HG03064 (cell line): ENCODE results near the gene TP53I3.
"Not testable (repeated sequence)": the region's sequence is repeated elsewhere in the genome, so short reads cannot be mapped to it uniquely, and the experiment has no call there.

Experiments
- ATAC-seq: cut with Tn5 transposase; IDR thresholded peaks from one replicate; pipeline ENCODE4 v1.9.1; 2021; ENCODE audit warnings: low read depth; ENCODE audit not compliant: unreplicated experiment

Gene TP53I3

DNA sequence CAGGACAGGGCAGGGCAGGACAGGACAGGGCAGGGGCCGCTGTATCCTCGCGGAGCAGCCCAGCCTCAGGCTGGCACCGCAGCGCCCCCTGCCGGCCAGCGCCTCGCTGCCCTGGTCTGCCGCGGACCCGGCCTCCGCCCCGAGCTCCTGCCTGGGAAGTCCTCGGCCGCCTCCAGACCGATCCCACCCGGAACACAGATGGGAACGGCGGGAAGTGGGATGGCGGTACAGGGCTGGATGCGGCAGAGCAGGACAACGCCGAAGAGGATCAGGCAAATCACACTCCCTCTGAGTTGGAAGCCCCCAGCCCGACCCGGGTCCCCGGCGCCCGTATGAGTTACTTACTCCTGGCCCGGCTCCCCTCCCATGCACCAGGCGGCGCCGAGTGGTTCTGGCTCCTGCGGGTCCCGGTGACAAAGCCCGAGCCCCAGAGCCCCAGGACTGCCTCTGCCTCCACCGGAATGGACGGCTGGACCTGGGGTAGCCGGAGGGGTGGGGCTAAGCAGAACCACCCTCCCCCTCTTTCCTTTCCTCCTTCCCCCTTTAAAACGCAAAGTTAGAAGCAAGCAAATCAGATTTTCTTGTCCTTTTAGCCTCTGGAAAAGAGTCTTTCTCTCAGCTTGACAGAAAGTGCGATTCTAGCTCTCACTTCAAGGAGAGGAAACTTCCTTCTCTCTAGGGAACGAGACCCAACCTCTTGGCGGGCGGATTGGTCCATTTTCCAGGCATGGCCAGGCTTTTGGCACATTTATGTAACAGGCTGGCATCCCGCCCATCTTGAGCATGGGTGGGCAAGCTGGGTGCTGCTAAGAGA, at the start of gene TP53I3:
Gene TP53I3 (minus strand): TSS at position 449 of the 814 bp plus-strand sequence. CDS start 508 bp downstream, outside the sequence.
- peak; percentile 76 for ATAC-seq

DNA sequence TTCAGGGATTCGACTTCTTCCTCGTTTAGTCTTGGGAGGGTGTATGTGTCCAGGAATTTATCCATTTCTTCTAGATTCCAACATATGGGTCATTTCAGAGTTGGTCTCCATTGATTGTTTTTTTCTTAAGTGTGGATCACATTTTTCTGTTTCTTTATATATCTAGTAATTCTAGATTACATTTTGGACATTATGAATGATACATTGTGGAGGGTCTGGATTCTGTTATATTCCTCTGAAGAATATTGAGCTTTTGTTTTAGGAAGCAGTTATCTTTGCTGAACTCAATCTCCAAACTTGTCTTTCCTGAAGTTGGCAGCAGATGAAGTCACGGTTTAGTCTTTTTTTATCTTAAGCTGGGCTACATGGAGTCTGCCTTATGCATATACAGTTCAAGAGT, 47.9 kb upstream of the TP53I3 start:
- ATAC-seq, result no peak

DNA sequence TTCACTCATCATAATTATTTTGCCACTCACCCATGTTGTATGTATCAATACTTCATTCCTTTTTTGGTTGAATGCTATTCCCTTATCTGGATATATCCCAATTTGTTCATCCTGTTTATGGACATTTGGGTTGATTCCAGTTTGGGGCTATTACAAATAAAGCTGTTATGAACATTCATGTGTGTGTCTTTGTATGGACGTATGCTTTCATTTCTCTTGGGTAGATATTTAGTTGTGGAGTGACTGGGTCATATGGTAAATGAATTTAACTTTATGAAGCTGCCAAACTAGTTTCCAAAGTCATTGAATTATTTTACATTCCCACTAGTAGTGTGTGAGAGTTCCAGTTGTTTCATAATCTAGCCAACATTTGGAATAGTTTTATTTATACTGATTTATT, 41.3 kb upstream of the TP53I3 start:
- ATAC-seq, result no peak

DNA sequence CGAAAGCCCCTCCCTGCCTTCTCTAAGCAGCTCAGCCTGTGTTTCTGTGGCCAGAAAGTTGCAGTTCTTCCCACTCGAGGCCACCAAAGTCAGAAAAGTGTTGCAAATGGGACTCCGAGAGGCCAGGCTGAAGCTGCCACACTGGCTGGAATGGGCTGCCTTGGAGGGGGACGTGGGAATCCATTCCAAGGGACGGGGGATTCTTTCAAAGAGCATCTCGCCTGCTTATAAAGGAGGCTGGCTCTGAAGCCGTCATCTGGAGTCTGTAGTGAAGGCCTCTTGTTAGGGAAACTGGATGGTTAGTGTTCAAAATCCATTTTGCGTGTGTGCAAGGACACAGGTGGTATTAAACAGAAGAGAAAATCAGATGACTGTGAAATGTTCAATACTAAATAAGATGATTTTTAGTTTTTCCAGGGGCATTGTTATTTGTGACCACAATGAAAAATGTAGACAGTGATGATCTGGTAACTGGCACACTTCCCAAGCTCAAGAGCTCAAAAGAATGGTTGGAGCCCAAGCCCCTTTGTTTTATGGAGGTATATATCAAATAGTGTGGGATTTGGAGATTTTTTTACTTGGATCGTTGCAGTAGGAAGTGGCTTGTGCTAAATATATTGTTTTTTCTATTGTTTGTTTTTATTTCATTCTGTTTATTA, 39.4 kb upstream of the TP53I3 start:
- peak; percentile 19 for ATAC-seq

- peak; percentile 90 for ATAC-seq
Measured at GRCh38 chr2:24123195-24123921, 38.7 kb upstream of the TP53I3 start, which contains the start of the genes FAM228B and PFN4. TSS of gene FAM228B (plus strand) at chr2:24123469. CDS start at chr2:24124362, 893 bp downstream. TSS of gene PFN4 (minus strand) at chr2:24123334. CDS start at chr2:24122535, 799 bp downstream.

GRCh38 chr2:24122366-24123194, 37.9 kb upstream of the TP53I3 start:
- no peak for ATAC-seq

DNA sequence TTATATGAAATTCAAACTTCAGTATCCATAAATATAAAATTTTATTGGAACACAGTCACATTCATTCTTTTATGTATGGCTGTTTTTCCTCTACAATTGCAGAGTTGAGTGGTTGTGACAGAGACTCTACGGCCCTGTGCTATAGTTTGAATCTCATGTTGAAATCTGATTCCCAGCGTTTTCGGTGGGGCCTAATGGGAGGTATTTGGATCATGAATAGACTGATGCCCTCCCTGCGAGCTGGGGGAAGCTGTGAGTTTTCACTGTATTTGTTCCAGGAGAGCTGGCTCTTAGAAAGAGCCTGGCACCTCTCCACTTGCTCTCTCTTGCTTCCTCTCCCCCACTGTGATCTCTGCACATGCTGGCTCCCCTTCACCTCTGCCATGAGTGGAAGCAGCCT, 36.8 kb upstream of the TP53I3 start:
- no peak for ATAC-seq

DNA sequence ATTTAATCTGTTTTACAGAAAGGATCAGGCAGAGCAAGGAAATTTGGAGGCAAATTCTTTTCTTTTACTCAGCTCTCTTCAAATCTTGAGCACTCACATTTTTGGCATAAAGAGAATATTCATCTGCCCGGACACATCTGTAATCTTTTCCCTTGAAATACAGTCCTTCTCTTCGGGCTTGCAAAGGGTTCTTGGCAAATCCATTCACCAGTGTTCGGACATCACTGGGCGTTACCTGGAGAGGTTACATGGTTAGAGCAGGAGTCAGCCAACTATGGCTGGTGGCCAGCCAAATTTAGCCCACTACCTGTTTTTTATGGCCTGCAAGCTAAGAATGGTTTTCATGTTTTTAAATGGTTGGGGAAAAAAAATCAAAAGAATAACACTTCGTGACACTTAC, 36.4 kb upstream of the TP53I3 start:
- no peak for ATAC-seq

DNA sequence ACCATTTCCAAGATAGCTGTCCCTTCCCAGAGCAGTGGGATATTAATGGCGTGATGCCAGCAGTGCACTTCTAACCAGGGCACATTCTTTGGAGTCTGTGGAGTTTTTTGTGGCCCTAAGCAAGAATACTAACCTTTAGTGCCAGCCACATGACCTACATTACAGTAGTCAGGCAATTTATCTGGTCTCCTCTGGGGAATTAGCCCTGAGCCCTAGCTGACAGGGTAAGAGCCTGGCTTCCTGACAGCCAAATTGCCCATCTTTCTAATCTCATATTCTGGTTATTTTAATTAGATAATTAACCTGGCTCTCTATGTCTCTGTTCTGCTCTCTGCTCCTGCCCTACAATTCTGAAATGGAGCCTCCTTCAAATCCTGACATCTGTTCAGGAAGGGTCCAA, 33.3 kb upstream of the TP53I3 start:
- no peak for ATAC-seq

GRCh38 chr2:24115057-24115456, 30.4 kb upstream of the TP53I3 start:
- ATAC-seq, result no peak

DNA sequence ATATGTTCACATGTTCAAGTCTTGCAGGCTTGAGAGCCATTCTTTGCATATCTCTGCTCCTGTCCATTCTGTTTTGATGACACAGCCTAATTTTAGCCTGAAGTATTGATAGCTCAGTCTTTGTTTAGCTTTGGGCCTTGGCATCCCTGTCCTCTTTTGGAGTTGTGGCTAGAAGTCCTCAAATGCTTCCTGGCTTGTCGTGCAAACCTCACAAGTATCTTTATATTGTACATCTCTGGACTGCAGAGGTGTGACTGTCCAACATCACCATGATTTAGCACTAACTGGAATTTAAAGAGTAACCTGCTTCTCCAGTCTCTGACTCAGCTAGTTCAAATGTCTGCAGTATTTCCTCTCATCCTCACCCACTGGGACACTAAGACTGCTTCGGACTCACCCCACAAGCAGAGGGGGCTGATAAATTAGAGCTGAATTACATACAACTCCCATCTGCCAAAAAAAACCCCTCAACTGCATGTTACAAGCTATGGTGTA, 26.8 kb upstream of the TP53I3 start:
- no peak for ATAC-seq

DNA sequence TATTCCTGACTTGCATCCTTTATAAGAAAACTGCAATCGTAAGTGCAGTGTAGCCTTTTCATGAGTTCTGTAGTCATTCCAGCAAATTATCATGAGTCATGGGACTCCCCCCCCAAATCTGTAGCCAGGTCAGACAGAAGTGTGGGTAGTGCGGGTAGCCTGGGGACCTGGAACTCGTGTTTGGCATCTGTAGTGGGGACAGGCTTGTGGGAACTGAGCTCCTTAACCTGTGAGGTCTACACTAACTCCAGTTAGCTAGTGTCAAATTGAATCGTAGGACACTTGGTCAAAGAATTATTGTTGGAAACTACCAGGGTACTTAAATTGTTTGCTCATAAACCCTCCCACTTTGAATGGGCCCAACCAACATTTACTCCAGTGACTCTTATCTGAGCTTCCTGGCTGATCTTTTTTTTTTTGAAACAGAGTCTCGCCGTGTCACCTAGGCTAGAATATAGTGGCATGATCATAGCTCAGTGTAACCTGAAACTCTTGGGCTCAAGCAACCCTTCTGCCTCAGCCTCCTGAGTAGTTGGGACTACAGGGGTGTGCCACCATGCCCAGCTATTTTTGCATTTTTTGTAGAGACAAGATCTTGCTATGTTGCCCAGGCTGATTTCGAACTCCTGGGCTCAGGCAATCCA, 26.1 kb upstream of the TP53I3 start:
- no peak for ATAC-seq

- not testable (repeated sequence) for ATAC-seq
Measured at GRCh38 chr2:24109431-24109830, 24.8 kb upstream of the TP53I3 start.

GRCh38 chr2:24107336-24107735, 22.7 kb upstream of the TP53I3 start:
- ATAC-seq, result no peak

GRCh38 chr2:24106786-24107185, 22.2 kb upstream of the TP53I3 start:
- no peak for ATAC-seq

- no peak for ATAC-seq
Measured at GRCh38 chr2:24105816-24106215, 21.2 kb upstream of the TP53I3 start.

DNA sequence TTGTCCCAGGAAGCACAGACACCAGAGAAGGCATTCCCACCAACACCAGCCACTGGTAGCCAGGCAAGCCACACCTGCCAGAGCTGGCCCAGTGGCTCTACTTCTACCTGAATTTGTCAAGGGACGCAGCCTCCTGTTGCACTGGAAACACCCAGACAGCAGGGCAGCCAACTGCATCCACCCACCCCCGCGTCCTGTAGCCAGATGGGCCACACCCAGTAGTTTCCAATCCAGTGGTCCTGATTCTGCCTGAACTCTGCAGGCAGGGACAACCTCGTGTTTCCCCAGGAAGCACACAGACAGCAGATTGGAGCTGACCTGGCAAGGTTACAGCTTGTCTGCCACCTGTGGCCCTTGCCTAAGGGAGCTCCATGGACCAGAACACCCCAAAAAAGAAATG, 20.3 kb upstream of the TP53I3 start:
- no peak for ATAC-seq

- no peak for ATAC-seq
Measured at GRCh38 chr2:24104110-24104650, 19.5 kb upstream of the TP53I3 start.

- ATAC-seq, result no peak
Measured at GRCh38 chr2:24102677-24103076, 18.0 kb upstream of the TP53I3 start.
